HG03575 (cell line): ENCODE measurements around the gene TBCB.

ENCODE experiments used
- ATAC-seq: cut with Tn5 transposase; IDR thresholded peaks from one replicate; pipeline ENCODE4 v1.9.1; 2021; ENCODE audit not compliant: unreplicated experiment, insufficient number of reproducible peaks, low FRiP score; ENCODE audit errors: extremely low read depth

The TBCB gene

GRCh38 chr19:36099166-36099785, 16.0 kb upstream of the TBCB start:
- ATAC-seq: no peak

GRCh38 chr19:36100476-36100875, 14.8 kb upstream of the TBCB start:
- no peak for ATAC-seq

- ATAC-seq: no peak
Measured at GRCh38 chr19:36101550-36102327, 13.5 kb upstream of the TBCB start.

- ATAC-seq: no peak
Measured at GRCh38 chr19:36103040-36103626, 12.1 kb upstream of the TBCB start.

- ATAC-seq: no peak
Measured at GRCh38 chr19:36103842-36104552, 11.3 kb upstream of the TBCB start.

GRCh38 chr19:36106441-36106840, 8.8 kb upstream of the TBCB start:
- no peak for ATAC-seq

GRCh38 chr19:36106991-36107390, 8.3 kb upstream of the TBCB start:
- ATAC-seq: no peak

- no peak for ATAC-seq
Measured at GRCh38 chr19:36108684-36109083, 6.6 kb upstream of the TBCB start.

- no peak for ATAC-seq
Measured at GRCh38 chr19:36110487-36111199, 4.6 kb upstream of the TBCB start, which contains the start of gene OVOL3. Gene OVOL3 (plus strand): TSS chr19:36111143. CDS start chr19:36111203, 60 bp downstream.

- ATAC-seq: no peak
Measured at GRCh38 chr19:36111200-36111539, 4.1 kb upstream of the TBCB start.

GRCh38 chr19:36112678-36113077, 2.6 kb upstream of the TBCB start:
- ATAC-seq: no peak

GRCh38 chr19:36113425-36113824, 1.8 kb upstream of the TBCB start:
- no peak for ATAC-seq

- ATAC-seq: no peak
Measured at GRCh38 chr19:36113894-36114720, 1.2 kb upstream of the TBCB start.

- peak; percentile 49 for ATAC-seq
Measured at GRCh38 chr19:36114721-36115452, 381 bp upstream of the TBCB start, which contains the start of gene POLR2I. Gene POLR2I (minus strand): TSS chr19:36114875. CDS start chr19:36114856, 19 bp downstream.

- no peak for ATAC-seq
Measured at GRCh38 chr19:36116344-36116637, 1.0 kb downstream of the TBCB start.

- no peak for ATAC-seq
Measured at GRCh38 chr19:36120092-36120983, 5.1 kb downstream of the TBCB start.

GRCh38 chr19:36120984-36121358, 5.7 kb downstream of the TBCB start:
- ATAC-seq: no peak
